SU-DHL-6 (cell line): ENCODE data around the gene GP9.

Source experiments
- EZH2phosphoT487 ChIP-seq: fragments of 200-600 bp; sonication (generic), shearing (Covaris generic); conservative IDR thresholded peaks from 2 replicates; pipeline ENCODE4 v1.6.1; 2018; ENCODE audit warnings: mild to moderate bottlenecking, antibody characterized with exemption, low read length, moderate library complexity, mixed read lengths
- TF ChIP-seq, protein P1 (sequence below): fragments of 200-600 bp; sonication (generic); IDR thresholded peaks from one replicate; pipeline ENCODE4 v1.5.1; 2017; ENCODE audit warnings: antibody characterized with exemption, mild to moderate bottlenecking, low read length, moderate library complexity; ENCODE audit not compliant: insufficient read depth, poor library complexity, severe bottlenecking

DNA sequence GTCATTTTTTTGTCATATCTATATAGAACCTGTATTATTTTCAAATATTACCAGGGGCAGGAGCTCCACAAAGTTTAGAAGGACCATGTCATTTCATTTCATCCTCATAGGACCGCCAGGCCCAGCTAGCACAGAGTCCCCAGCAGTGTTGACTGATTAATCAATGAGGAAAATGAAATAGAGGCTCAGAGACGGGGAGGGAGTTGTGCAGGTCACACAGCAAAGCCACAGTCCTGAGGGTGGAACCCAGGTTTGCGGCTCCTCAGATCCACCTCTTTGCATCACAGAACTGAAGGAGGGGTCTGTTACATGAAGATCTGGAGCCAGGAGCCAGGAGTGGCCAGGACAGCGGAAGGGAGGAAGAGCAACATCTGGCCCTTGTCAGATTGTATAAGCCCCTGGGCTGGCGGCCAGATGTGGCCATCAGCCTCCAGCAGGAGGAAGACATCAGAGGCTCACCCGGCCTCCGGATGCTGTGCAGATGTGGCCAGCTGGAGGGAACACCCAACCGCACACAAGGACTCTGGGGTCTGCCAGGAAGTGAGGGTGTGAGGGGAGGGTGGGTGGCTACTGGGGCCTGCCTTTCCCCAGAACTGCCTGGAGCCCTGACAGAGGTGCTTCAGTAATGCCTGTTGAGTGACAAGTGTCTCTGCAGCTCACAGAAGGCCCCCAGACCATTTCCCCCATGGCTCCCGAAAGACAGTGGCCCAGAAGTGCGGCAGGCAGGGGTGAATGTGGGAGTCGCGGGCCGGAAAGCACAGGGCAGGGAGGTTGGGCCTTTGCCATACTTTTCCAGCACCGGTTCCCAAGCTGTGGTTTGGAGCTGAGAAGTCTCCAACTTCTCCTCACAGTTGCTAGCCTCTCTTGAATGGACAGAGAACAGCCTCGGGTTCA is 38.2 kb upstream of the GP9 start:
- TF ChIP-seq, protein P1, sequence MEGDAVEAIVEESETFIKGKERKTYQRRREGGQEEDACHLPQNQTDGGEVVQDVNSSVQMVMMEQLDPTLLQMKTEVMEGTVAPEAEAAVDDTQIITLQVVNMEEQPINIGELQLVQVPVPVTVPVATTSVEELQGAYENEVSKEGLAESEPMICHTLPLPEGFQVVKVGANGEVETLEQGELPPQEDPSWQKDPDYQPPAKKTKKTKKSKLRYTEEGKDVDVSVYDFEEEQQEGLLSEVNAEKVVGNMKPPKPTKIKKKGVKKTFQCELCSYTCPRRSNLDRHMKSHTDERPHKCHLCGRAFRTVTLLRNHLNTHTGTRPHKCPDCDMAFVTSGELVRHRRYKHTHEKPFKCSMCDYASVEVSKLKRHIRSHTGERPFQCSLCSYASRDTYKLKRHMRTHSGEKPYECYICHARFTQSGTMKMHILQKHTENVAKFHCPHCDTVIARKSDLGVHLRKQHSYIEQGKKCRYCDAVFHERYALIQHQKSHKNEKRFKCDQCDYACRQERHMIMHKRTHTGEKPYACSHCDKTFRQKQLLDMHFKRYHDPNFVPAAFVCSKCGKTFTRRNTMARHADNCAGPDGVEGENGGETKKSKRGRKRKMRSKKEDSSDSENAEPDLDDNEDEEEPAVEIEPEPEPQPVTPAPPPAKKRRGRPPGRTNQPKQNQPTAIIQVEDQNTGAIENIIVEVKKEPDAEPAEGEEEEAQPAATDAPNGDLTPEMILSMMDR: no peak
- no peak for TF ChIP-seq EZH2phosphoT487
